Right cardiac atrium (tissue), 5 donors: ENCODE data around the gene CLCN3. TPM values are rescaled to one million over a fixed set of nuclear protein-coding genes. Genes with fewer than 3 reads are reported as not detected.
A peak's percentile ranks its signal among the peaks of the same experiment; 100 is the strongest.
"Not testable (repeated sequence)": the region's sequence is repeated elsewhere in the genome, so short reads cannot be mapped to it uniquely, and the experiment has no call there.

Experiments used
- ATAC-seq, 2 donors: fragments of 200-7000 bp; cut with Tn5 transposase; one replicate each; pipeline versions ENCODE4 v1.8.0 to v1.9.1; 2020; ENCODE audit warnings: moderate library complexity in 2 of 2, mild to moderate bottlenecking in 1 of 2
- DNase-seq, 3 donors: peaks; one replicate each; pipeline ENCODE4 v3.0.0-alpha.2; 2020
- H3K27ac ChIP-seq: one replicate; pipeline ENCODE4 v1.5.1; 2013; ENCODE audit warnings: mild to moderate bottlenecking, low read length, control low read depth, moderate library complexity
- H3K27me3 ChIP-seq: one replicate; pipeline ENCODE4 v1.6.1; 2013; ENCODE audit not compliant: control insufficient read depth, insufficient read depth
- H3K4me1 ChIP-seq: one replicate; pipeline ENCODE4 v1.6.1; 2013; ENCODE audit warnings: low read length; ENCODE audit not compliant: control insufficient read depth, insufficient read depth
- H3K4me3 ChIP-seq: one replicate; pipeline ENCODE4 v1.5.1; 2013; ENCODE audit warnings: low read length, control low read depth
- H3K9me3 ChIP-seq: one replicate; pipeline ENCODE4 v1.6.1; 2013; ENCODE audit warnings: low read length; ENCODE audit not compliant: control insufficient read depth
- WGBS: extraction: QIAGEN DNeasy Blood & Tissue Kit; methylation state at CpG from one replicate; pipeline ENCODE4 v1.1.7; 2013; 5-methylcytosine and 5-hydroxymethylcytosine counted together
- intact Hi-C, 4 donors: fragments of 100-400 bp; cut with DNase I; formaldehyde crosslinking; loops; one replicate each; pipeline versions ENCODE4 v1.11.0 to v1.14.0; 2022 to 2023
- polyA plus RNA-seq: library from polyadenylated mRNA; stranded (reverse); fragments of 200-250 nt; gene quantifications from one replicate; pipeline ENCODE4 v1.2.3, GENCODE V29; 2013
- total RNA-seq, 4 donors: library from RNA; stranded (reverse); fragmentation: NEBNext Ultra II Directional; extraction: Animal tissue kit (Norgen Biotek cat#: 25700); gene quantifications; one replicate each; pipeline ENCODE4 v1.2.1, GENCODE V29; 2021
- donor health status: healthy with polysubstance abuse.
- donor health status: DM: no; HTN: yes; CAD: no.
- donor health status: DM: no; HTN: no; CAD: no.
- donor health status: DM: no; HTN: yes; CAD: no; lungs with severe emphysema.
- donor health status: DM: yes; HTN: yes; CAD: no.

The CLCN3 gene
- total and polyA plus RNA-seq, 5 donors: 19.6 to 51.3 (median 48.4) TPM

DNA sequence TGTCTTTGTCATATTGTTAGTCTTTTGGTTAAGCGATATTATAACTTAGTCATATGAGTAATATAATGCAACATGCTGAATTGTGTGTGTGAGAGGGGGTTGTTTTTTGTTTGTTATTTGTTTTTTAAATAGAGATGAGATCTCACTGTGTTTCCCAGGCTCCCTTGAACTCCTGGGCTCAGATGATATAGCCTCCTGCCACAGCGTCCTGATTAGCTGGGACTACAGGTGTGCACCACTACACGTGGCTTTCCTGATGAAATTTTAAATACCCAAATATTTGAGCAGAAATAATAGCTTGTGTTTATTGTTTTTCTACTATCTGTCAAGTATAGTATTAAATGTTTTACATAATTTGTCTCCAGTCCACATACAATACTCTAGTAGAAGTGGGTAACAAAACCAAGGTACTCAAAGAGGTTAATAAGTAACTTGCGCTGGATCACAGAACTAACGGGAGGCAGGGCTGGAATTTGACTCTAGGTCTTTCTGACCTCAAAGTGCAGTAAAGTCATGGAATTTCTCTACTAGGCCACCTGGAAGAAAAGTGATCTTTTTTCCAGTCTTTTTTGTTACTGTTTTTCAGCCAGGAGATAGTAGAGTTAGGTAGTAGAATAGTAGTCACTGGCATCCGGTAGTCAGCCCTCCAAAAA lies 47.8 kb downstream of the CLCN3 start:
- ATAC-seq (no peak), DNase-seq (no peak)
- Histone ChIP-seq H3K27me3 (no peaks in the 10 kb centered on the region), H3K27ac (no peak overlapping the region), H3K4me1 (peaks cover 4% of the 10 kb centered on the region), H3K4me3 (no peak overlapping the region), H3K9me3 (no peaks in the 10 kb centered on the region)
- 96% methylated on average over 6 of the region's 6 CpGs for WGBS
- intact Hi-C loops: no loop called here

GRCh38 chr4:169675825-169676224 lies 55.4 kb downstream of the CLCN3 start:
- no peaks in the 10 kb centered on the region for H3K9me3 ChIP-seq

DNA sequence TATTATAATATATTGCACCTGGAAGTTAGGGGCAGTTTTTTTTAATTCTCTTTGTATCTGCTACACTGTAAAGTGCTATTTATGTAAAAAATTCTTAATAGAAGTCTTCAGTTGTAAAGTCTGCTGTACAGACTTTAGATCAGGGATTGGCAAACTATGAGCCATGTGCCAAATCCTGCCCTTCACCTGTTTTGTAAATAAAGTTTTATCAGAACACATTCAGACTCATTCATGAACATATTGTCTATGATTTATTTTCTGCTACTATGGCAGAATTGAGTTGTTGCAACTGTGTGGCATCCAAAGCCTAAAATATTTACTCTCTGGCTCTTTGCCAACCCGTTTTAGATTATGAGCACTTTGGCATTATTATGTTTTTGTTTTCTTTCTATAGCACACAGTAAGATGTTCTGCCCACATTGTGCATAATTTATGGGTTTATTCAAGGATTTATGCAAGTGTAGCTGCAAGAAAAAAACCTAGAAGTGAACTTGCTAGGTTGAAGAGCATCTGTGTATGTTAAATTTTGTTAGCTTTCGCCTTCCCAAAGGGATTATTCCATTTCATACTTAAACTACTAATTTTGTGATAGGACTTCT lies 56.9 kb downstream of the CLCN3 start:
- DNase-seq: no peak
- Histone ChIP-seq H3K4me3 (no peak overlapping the region), H3K4me1 (no peaks in the 10 kb centered on the region), H3K27ac (no peak overlapping the region), H3K27me3 (no peaks in the 10 kb centered on the region), H3K9me3 (no peaks in the 10 kb centered on the region)
- whole genome bisulfite sequencing: 76% methylated on average over 2 of the region's 2 CpGs
- no peak for ATAC-seq
- intact Hi-C loops: no loop called here

More at GRCh38 chr4:169675825-169676224, 55.4 kb downstream of the CLCN3 start:
- intact Hi-C loops: no loop called here
- ATAC-seq (no peak), DNase-seq (no peak)
- Histone ChIP-seq H3K4me3 (no peak overlapping the region), H3K27me3 (no peaks in the 10 kb centered on the region), H3K4me1 (no peaks in the 10 kb centered on the region), H3K27ac (no peak overlapping the region)
- 84% methylated on average over 2 of the region's 2 CpGs for WGBS

- H3K27me3 ChIP-seq, intact Hi-C loops, H3K4me1 ChIP-seq, ATAC-seq, DNase-seq, H3K4me3 ChIP-seq, H3K9me3 ChIP-seq, H3K27ac ChIP-seq: not testable (repeated sequence)
- WGBS: 73% methylated on average over 1 of the region's 2 CpGs
These were observed 58.1 kb downstream of the CLCN3 start for GRCh38 chr4:169678486-169678885.

- H3K4me1 ChIP-seq, intact Hi-C loops, H3K9me3 ChIP-seq, H3K4me3 ChIP-seq, H3K27me3 ChIP-seq, ATAC-seq, H3K27ac ChIP-seq: not testable (repeated sequence)
- 97% methylated on average over 47 of the region's 47 CpGs for WGBS
- peak in 1 of 3 donors; percentile 49 for DNase-seq
These were observed 58.7 kb downstream of the CLCN3 start for GRCh38 chr4:169678951-169679591.

GRCh38 chr4:169682372-169683047 lies 62.1 kb downstream of the CLCN3 start:
- DNase-seq: no peak
- no peak for ATAC-seq
- WGBS: 91% methylated on average over 4 of the region's 4 CpGs
- Histone ChIP-seq H3K4me1 (no peaks in the 10 kb centered on the region), H3K27ac (no peak overlapping the region), H3K9me3 (no peaks in the 10 kb centered on the region), H3K27me3 (no peaks in the 10 kb centered on the region), H3K4me3 (no peak overlapping the region)
- intact Hi-C loops: no loop called here

DNA sequence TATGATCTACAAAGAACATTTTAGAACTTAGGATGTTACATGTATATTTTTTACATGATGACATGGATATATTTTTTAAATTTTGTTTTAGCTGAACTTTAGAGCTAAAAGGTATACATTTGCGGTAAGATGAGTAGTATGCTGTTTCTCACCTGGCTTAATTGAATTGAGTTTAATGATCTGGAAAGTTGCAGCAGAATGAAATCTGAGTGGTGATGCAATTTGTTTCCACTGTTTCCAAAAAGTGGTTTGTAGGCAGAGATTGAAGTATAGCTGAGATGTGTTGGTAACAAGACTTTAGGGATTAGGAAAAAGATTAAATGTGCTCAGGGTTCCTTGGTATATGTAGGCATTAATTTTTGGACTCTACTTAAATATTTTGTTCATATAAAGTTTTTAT lies 69.3 kb downstream of the CLCN3 start:
- no peak overlapping the region for H3K4me3 ChIP-seq
- intact Hi-C loops: no loop called here
- H3K4me1 ChIP-seq: no peaks in the 10 kb centered on the region
- 99% methylated on average over 1 of the region's 1 CpG for WGBS
- H3K27ac ChIP-seq: no peak overlapping the region
- ATAC-seq: no peak
- no peaks in the 10 kb centered on the region for H3K9me3 ChIP-seq
- DNase-seq: no peak
- no peaks in the 10 kb centered on the region for H3K27me3 ChIP-seq

DNA sequence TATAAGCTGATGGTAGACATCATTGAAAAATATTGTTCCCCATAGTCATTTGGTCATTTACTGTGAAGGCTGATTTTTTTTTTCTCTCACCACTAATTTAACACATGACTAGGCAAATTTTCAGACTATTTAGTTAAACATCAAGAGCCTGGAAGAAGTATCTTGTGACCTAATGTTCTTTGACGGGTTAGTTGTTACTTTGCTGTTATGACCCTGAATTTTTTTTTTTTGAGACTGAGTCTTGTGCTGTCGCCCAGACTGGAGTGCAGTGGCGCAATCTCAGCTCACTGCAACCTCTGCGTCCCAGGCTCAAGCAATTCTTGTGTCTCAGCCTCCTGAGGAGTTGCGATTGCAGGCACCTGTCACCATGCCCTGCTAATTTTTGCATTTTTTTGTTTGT lies 70.4 kb downstream of the CLCN3 start:
- H3K4me3 ChIP-seq: no peak overlapping the region
- no peaks in the 10 kb centered on the region for H3K27me3 ChIP-seq
- no peak for DNase-seq
- no peaks in the 10 kb centered on the region for H3K4me1 ChIP-seq
- H3K27ac ChIP-seq: no peak overlapping the region
- intact Hi-C loops: no loop called here
- ATAC-seq: no peak
- H3K9me3 ChIP-seq: no peaks in the 10 kb centered on the region
- 93% methylated on average over 5 of the region's 5 CpGs for WGBS

DNA sequence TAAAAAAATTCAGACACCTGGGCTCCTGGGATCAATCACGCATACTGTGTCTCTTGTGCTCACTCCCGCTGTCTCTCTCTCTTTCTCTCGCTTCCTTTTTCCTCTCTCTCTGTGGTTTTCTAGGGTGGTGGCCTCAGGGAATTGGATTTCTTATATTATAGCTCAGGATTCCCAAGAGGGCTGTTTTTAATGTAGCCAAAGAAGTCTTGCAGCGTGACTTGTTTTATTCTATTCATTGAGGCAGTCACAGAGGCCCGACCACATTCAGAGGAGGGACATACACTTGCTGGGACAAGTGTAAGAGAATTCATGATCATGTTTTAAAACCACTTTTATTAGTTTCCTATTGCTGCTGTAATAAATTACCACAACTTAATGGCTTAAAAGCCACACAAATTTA lies 78.0 kb downstream of the CLCN3 start:
- no peaks in the 10 kb centered on the region for H3K9me3 ChIP-seq
- H3K27ac ChIP-seq: no peak overlapping the region
- intact Hi-C loops: no loop called here
- no peak for DNase-seq
- H3K4me1 ChIP-seq: no peaks in the 10 kb centered on the region
- H3K4me3 ChIP-seq: no peak overlapping the region
- H3K27me3 ChIP-seq: no peaks in the 10 kb centered on the region
- no peak for ATAC-seq
- WGBS: 97% methylated on average over 5 of the region's 5 CpGs

DNA sequence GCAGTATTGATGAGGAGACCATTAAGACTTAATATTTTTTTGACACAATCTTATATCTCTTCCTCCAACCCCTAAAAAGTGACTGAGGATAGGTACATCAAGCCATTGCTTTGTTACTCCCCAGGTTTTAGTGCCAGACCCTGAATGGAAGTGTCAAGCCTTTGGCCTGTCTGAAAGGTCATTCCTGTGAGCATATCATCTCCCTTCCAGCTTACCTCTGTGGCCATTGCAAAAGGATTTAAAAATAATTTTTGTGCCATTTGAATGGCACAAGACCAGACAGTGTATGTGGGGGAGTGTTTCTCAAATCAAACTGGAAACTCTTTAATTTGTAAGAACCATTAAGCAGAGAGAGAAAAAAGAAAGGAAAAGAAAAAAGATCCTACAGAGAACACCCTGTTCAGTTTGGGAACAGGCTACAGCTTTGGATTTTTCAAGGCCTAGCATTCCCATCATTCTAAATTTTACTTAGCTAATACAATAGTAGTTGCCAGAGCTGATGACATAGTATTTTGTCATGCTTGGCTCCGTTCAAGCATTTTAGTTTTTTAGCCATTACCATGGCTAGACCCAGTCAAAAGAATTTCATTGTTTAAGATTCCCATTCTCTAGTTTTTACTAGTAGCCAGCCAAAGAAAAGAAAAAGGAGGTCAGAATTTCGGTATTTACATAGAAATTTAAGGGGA lies 87.7 kb downstream of the CLCN3 start:
- DNase-seq: no peak
- H3K4me1 ChIP-seq: no peaks in the 10 kb centered on the region
- ATAC-seq: peak; percentile 43 to 46
- H3K4me3 ChIP-seq: no peak overlapping the region
- no peaks in the 10 kb centered on the region for H3K27me3 ChIP-seq
- H3K27ac ChIP-seq: no peak overlapping the region
- WGBS: 58% methylated on average over 2 of the region's 2 CpGs
- intact Hi-C loops: no loop called here
- H3K9me3 ChIP-seq: no peaks in the 10 kb centered on the region

DNA sequence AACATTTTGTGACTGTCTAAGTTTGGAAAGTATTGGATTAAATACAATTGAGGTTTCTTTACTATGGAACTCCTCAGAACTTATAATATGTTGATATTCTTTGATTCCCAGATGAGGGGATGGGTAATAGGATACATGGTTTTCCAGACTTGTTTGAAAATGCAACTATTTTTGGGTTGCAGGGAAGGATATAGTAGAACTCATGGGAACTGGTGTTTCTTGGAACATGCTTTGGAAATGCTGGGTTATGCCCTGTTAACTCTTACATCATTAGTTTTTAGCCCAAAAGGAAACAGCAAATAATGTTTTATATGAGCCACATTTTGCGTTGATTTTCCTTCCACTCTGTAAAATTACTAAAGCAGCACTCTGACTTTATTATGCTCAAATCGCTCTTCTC lies 95.4 kb downstream of the CLCN3 start:
- H3K27me3 ChIP-seq: no peaks in the 10 kb centered on the region
- no peak for DNase-seq
- WGBS: 90% methylated on average over 2 of the region's 2 CpGs
- intact Hi-C loops: no loop called here
- no peak overlapping the region for H3K27ac ChIP-seq
- no peaks in the 10 kb centered on the region for H3K9me3 ChIP-seq
- ATAC-seq: no peak
- no peaks in the 10 kb centered on the region for H3K4me1 ChIP-seq
- H3K4me3 ChIP-seq: no peak overlapping the region
